Stimulated activated CD8-positive, alpha-beta memory T cell treated with anti-CD3 and anti-CD28 coated beads, Interleukin-7, amount 100 ng/mL, for 48 hours (primary cell): ENCODE measurements around the gene TXNL4A.
"Not testable (repeated sequence)": the region's sequence is repeated elsewhere in the genome, so short reads cannot be mapped to it uniquely, and the experiment has no call there.

ENCODE experiments used
- DNase-seq, 2 donors: peaks; one replicate each; pipeline ENCODE4 v3.0.0-alpha.2; 2020; ENCODE audit warnings: low read depth in 1 of 2; ENCODE audit errors: extremely low read depth in 1 of 2

The TXNL4A gene

DNA sequence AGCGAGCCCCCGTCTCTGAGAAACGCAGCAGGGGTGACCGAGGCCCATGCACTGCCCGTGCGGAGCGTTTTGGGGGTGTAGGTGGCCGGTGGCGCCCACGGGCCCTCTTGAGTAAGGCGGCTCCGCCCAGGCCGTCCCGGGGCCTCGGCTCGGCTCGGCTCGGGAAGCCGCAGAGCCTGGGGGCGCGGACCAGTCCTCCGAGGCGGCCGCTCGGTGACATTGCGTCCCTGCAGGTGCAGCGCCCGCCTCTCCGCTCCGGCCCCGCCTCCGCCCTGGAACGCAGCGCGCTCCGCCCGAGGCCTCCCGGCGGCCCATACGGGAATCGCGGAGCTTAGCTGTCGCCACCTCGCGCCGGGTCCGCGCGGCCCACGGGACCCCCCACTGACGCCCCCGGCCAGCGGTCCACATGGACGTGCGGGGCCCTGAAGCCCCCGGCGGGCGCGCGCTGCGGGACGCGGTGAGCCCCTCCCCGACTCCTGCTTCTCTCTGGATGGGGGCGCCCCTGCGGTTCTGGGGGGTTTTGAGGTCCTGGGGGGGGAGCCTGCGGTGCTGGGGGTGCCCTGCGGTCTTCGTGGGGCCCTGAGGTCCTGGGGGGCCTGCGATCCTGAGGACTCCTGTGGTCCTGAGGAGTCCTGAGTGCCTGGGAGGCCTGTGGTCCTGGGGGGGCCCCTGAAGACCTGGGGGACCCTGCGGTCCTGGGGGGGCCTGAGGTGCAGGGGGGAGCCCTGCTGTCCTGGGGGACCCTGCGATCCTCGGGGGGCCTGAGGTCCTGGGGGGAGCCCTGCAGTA lies 23.8 kb downstream of the TXNL4A start, which contains the start of gene HSBP1L1:
Gene HSBP1L1 (plus strand): TSS at position 314 of the 789 bp plus-strand sequence. CDS start 93 bp downstream, at position 407.
- DNase-seq: peak in 1 of 2 donors; percentile 35

DNA sequence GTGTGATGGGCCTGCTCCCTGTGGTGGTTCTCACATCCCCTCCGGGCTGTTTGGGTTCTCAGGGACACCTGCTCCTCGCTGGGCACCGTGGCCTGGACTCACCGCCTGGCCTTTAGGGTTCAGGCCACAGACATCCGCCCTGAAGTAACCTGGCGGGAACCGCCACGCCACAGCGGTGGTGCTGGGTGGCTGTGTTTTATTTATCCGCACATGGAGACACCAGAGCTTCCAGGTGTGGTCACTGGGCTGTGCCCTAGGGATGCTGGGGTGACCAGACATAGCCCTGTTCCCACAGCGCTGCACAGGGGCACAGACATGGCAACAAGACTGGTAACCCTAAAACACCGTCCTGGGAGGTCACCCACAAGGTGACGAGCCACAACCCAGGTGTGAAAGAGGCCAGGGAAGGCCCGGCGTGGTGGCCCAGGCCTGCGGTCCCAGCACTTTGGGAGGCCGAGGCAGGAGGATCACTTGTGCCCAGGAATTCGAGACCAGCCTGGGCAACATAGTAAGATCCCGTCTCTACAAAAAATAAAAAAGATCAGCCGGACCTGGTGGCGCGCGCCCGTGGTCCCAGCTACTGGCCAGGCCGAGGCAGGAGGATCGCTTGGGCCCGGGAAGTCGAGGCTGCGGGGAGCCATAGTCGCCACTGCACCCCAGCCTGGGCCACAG lies 24.6 kb downstream of the TXNL4A start:
- DNase-seq: no peak

DNA sequence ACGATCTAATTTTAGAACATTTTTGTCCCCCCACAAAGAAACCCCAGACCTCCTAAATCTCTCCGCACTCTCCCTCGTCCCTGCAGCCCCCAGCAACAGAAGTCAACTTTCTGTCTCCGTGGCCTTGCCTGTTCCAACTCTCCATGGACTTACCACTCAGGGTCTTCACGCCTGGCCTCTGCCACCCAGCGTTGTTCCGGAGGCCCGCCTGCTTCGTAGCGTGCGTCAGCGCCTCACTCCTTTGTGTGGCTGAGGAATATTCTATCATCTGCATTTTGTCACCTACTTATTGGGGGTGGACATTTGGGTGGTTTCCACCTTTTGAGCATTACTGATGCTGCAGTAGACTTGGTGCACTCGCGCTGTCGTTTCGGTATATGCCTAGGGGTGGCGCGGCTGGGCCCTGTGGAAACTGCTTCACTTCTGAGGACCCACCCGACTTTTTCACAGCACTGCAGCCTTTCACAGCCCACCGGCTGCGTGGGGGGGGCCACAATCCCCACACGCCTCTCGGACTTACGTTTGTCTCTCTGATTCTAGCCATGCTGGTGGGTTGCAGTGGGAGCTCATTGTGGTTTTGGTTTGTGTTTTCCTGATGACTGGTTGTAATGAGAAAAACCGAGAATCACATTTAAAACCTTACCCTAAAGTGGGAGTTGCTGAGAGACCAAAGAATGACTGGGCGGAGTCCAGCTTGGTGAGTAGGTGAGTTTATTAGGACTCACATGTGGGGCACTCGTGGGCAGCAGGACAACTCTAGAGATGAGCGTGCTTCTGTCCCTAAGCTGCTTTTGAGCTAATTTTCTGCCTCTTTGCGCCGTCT lies 25.3 kb downstream of the TXNL4A start:
- peak; percentile 48 to 76 for DNase-seq

DNA sequence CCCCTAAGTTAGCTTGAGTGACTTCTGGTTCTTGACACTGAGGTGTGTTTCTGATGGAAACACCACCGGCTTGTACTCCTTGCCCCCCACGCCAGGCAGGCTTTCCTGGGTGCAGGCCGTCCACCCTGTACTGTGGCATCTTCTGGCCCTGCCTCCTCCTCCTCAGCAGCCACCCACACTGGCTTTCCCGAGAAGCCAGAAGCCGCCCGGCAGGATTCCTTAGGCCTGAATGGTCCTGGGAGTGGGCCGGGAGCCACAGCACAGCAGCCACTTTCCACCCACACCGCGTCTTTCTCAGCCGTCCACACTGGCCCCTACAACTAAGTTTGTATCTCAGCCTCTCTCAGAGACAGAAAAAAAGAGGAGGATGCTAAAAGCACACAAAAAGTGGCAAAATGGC lies 26.1 kb downstream of the TXNL4A start:
- no peak for DNase-seq

DNA sequence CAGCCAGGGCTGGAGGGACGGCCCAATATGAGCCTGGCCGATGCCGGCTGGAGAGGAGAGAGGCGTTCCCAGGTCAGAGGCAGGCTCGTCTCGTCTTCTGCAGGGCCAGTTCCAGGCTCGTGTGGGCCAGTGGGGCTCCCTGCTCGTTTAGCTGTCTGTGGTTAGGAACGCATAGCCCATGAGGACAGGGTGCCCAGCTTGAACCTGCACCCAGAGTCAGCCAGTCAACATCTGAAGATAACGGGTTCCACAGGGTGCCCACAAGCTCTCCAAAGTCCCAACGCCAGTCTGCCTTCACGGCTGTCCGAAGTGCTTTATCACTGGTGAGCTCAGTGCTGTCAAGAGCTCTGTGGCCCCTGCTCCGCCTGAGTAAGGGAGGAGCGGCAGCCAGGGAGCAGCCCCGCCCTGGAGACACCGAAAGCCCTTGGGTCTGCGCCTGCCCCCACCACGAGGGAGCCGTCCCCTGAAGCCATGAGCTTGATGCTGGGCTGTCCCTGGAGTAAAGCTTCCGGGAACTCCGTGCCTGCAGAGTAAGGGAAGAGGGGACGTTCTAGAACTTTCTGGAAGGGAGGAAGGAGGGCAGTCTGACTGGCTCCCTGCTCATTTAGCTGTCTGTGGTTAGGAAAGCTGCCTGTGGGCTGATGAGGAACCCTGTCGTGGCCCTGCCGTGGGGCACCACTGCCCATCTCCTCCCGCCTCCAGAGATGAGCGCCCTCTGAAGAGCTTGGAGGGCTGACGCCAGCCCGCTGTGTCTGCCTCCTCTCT lies 26.7 kb downstream of the TXNL4A start:
- no peak for DNase-seq

DNA sequence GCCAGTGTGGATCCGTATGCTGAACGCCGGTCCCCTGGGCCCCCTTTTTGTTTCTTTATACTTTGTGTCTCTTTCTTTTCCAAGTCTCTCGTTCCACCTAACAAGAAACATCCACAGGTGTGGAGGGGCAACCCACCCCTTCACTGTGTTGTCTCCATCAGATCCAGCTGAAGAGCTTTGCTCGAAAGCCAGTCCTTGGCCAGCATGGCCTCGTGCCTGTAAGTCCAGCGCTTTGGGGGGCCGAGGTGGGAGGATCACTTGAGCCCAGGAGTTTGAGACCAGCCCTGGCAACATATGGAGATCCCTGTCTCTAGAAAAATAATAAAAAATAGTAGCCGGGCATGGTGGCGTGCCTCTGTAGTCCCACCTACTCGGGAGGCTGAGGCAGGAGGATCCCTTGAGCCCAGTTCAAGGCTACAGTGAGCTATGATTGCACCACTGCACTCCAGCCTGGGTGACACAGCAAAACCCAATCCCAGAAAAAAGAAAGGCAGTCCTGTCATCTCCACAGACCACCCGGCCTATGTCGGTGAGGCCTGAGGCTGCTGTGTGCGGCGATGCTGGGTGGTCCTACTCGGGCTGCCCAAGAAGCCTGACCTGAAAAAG lies 27.3 kb downstream of the TXNL4A start:
- DNase-seq: no peak

DNA sequence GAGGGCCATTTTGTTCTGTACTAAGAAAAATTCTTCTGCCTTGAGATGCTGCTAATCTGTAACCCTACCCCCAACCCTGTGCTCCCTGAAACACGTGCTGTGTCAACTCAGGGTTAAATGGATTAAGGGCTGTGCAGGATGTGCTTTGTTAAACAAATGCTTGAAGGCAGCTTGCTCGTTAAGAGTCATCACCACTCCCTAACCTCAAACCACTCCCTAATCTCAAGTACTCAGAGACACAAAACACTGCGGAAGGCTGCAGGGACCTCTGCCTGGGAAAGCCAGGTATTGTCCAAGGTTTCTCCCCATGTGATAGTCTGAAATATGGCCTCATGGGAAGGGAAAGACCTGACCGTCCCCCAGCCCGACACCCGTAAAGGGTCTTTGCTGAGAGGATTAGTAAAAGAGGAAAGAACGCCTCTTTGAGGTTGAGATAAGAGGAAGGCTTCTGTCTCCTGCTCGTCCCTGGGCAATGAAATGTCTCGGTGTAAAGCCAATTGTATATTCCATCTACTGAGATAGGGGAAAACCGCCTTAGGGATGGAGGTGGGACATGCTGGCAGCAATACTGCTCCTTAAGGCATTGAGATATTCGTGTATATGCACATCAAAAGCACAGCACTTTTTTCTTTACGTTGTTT lies 28.1 kb downstream of the TXNL4A start:
- not testable (repeated sequence) for DNase-seq

DNA sequence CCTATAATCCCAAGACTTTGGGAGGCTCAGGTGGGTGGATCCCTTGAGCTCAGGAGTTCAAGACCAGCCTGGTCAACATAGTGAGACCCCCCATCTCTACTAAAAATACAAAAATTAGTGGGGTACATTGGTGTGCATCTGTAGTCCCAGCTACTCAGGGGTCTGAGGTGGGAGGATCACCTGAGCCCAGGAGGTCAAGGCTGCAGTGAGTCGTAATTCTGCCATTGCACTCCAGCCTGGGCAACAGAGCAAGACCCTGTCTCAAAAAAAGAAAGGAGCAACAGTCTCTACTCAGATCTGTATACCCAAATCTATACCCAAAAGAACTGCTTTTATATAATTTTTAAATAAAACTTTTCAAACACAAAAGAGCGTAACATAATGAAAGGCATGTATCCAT lies 29.4 kb downstream of the TXNL4A start:
- no peak for DNase-seq

DNA sequence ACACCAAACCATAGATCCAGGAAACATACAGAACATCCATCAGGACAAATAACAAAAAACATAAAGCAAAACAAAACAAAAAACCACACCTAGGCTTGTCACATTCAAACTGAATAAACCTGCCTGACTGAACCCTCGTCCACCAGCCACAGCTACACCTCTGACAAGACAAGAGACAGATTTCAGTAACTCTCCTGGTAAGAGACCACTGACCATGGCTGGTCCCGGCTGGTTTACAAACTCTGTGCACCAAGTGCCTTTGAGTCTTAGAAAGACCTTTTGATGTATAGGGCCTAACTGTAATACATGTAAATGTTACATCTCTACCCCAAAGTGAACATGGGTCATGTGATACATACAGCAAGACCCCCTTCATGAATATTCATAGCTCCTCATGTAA lies 32.1 kb downstream of the TXNL4A start:
- no peak for DNase-seq

DNA sequence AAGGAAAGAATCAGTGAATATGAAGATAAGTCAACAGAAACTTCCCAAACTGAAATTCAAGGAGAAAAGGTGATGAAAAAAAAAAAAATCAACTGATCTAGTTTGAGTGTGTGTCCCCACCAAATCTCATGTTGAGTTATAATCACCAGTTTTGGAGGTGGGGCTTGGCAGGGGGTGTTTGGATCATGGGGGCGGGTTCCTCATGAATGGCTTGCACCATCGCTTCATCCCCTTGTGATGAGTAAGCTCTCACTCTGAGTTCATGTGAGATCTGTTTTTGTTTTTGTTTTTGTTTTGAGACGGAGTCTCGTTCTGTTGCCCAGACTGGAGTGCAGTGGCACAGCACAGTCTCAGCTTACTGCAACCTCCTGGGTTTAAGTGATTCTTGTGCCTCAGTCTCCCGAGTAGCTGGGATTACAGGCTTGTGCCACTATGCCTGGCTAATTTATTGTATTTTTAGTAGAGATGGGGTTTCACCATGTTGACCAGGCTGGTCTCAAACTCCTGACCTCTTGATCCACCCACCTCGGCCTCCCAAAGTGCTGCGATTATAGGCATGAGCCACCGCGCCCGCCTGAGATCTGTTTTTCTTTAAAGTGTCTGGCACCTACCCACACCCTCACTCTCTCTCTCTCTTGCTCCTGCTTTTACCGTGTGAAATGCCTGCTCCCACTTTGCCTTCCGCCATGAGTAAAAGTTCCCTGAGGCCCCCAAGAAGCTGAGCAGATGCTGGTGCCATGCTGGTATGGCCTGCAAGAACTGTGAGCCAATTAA lies 32.9 kb downstream of the TXNL4A start:
- DNase-seq: no peak

DNA sequence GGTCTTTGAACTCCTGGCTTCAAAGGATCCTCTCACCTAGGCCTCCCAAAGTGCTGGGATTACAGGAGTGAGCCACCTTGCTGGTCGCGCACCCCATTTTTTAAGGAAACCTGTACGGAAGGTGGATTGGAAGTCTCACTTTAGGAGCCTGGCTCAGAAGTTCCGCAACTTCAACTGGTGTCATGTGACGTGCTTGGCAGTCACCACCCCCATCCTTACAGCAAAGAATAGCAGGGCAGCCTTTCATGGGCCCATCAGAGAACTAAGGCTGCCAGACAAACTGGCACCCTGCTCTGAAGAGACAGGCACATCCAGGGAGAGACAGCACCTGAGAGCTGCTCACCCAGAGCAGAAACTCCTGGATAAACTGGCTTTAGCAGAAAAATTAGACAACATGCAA lies 33.6 kb downstream of the TXNL4A start:
- DNase-seq: no peak

DNA sequence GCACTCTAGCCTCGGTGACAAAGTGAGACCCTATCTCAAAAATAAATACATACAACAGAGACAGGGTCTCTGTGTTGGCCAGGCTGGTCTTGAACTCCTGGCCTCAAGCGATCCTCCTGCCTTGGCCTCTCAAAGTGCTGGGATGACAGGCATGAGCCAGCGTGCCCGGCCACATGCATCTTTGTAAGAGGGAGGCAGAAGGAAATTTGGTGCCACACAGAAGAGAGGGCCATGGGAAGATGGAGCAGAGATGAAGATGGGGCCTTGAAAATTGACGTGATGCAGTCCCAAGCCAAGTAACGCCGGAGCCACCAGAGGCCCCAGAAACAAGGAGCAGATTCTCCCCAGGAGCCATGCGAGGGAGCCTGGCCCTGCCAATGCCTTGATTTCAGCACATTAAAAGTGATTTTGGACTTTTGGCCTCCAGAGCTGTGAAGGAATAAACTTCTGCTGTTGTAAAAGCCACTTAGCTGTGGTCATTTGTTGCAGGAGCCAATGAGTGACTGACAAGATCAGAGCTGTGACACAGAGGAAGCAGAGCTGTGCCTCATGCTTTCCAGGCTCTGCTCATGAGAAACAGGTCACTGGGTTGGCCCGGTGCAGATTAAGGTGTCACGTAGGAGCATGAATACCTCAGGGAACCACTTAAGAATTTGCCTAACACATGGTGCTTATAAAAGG lies 34.3 kb downstream of the TXNL4A start:
- no peak for DNase-seq

DNA sequence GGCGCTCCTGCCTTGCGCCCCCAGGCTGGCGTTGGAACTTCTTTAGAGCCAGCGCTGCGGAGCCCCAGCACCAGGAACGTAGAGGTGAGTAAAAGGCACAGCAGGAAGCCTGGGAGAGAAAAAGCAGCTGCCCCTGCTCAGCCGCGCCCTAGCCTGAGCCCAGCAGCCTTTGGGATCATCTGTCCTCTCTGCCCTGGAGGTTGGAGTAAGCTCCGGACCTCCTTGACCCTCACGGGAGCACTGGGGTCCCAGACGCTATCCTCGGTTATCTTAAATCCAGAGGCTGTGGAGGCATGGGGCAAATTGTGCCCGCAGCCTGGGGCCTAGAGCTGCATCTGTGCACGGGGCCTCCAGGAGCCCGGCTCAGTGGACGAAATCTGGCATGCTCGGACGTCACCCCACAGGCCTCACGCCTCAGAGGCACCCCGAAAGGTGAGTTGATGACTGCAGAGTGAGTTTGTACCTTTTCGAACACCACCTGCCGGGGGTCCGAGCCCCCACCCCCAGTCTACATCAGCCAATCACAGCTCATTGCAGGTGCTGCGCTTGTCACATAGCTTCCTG lies 35.3 kb downstream of the TXNL4A start:
- no peak for DNase-seq

DNA sequence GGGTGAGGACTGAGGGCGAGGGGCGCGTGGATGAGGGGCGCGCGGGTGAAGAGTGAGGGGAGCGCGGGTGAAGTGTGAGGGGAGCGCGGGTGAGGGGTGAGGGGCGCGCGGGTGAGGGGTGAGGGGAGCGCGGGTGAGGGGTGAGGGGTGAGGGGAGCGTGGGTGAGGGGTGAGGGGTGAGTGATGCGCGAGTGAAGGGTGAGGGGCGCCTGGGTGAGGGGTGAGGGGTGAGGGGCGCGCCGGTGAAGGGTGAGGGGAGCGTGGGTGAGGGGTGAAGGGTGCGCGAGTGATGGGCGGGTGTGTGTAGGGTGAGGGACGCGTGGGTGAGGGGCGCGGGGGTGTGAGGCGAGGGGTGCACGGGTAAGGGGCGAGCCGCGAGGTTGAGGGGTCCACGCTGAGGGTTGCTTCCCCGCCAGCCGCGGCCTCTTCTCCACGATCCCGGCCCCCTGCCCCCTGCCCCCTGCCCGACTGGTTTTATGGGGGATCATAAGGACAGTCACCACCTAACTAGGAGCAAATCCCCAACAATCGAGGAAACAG lies 35.8 kb downstream of the TXNL4A start:
- no peak for DNase-seq

DNA sequence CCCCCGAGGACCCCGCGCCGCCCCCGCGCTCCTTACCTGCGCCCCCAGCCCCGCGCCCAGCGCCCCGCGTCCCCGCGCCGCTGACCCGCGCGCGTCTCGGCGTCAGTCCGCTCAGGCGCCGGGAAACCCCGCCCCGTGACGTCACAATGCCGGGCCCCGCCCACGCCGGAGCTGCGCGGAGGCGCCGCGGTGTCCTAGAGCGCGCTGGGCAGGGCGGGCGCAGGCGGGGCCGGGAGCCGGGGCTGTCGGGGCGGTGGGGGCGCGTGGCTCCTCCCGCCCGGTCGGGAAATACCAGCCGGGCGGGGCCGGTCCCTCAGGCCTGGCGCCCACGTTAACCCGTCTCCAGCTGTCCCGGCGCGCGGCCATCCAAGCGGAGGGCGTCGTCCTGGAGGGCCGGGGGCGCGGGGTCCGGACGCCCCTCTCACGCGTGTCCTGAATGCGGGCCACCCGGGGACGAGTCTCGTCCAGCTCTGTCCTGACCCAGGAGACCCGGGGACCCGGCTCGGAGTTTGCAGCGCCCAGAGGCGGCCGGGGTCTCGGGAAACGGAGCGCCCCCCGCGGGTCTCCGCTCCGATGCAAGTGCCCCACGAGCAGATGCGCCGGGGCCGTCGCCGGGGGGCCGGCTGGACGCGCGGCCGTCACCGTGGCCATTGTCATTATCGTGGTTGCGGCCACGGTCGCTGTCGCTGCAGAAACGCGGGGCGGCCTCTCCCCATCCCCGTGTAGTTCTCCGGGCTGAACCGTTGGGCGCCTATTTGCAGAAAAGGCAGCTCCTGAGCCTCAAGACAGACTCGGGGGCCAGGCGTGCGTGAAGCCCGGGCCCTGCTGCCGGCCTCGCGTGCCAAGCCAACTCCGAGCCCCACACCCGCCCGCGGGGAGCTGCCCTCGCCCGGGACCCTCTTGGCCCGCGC lies 36.6 kb downstream of the TXNL4A start, which contains the start of gene SLC66A2:
Gene SLC66A2 (minus strand): TSS at position 109 of the 911 bp plus-strand sequence. CDS start 727 bp downstream, outside the sequence.
- peak; percentile 81 to 84 for DNase-seq

DNA sequence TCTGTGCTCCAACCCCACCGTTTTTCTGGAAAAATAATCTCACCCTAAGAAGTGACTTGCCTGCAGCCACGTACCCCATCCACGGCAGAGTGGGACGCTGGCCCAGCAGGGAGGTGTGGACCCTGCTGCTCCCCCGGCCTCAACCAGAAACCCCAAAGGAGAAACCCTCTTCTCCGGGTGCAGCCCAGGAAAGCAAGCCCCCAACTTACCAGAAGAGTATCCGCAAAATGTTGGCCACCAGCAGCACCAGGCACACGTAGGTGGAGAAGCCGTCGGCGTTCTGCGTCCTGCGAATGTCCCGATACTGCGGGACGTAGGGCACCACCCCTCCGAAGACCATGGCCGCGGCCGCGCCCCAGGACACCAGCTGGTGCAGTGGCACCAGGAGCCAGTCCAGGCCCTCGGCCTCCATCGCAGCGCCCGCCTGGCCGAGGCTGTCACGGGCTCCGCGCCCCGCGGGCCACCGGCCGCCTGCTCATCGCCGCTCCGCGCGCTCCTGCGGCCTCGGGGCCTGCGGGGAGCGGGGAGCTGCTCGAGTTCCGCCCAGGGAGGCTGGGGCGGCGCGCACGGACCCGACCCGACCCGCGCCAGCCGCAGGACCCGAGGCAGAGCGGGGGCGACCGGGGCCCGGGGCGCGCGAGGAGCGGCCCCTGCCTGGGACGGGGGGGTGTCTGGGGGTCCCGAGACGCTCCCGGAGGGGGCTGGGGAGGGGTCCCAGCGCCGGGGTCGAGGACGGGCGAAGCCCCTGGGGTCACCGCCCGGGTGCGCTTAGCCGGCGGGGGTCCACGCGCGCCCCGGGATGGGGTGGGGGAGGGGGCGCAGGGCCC lies 37.6 kb downstream of the TXNL4A start:
- DNase-seq: no peak
